Muscle of leg (tissue), 11 donors: ENCODE results near the gene SPRED2. TPM values are rescaled to one million over a fixed set of nuclear protein-coding genes. Genes with fewer than 3 reads are reported as not detected.

Source experiments
- DNase-seq: peaks from one replicate; pipeline ENCODE4 v3.0.0; 2013
- H3K27ac ChIP-seq: one replicate; pipeline ENCODE4 v1.5.1; 2013; ENCODE audit warnings: mild to moderate bottlenecking, low read length, control low read depth
- H3K27me3 ChIP-seq: one replicate; pipeline ENCODE4 v1.6.1; 2013; ENCODE audit warnings: low read length; ENCODE audit not compliant: control insufficient read depth, insufficient read depth
- H3K36me3 ChIP-seq: one replicate; pipeline ENCODE4 v1.6.1; 2013; ENCODE audit warnings: low read length; ENCODE audit not compliant: control insufficient read depth, insufficient read depth
- H3K4me1 ChIP-seq: one replicate; pipeline ENCODE4 v1.6.1; 2013; ENCODE audit warnings: low read length; ENCODE audit not compliant: control insufficient read depth, insufficient read depth
- H3K4me3 ChIP-seq: one replicate; pipeline ENCODE4 v1.5.1; 2013; ENCODE audit warnings: low read length, control low read depth
- H3K9me3 ChIP-seq: replicated peaks from 2 replicates; pipeline ENCODE4 v1.6.1; 2013; ENCODE audit warnings: low read depth, low read length; ENCODE audit not compliant: control insufficient read depth
- WGBS: methylation state at CpG from one replicate; pipeline ENCODE4 v1.1.5; 2013; ENCODE audit warnings: missing lambda C conversion rate; ENCODE audit not compliant: insufficient coverage; 5-methylcytosine and 5-hydroxymethylcytosine counted together
- polyA plus RNA-seq, 8 donors: library from polyadenylated mRNA; unstranded; fragments of 120-200 nt; gene quantifications; one replicate each; pipeline versions ENCODE4 v1.2.1 to v1.2.3, GENCODE V29; 2013; ENCODE audit warnings: inconsistent platforms in 1 of 8, low replicate concordance in 1 of 8; ENCODE audit not compliant: insufficient read length in 8 of 8, insufficient read depth in 1 of 8
- total RNA-seq: library from RNA; stranded (reverse); fragments of 120-200 nt; gene quantifications from one replicate; pipeline ENCODE4 v1.2.4, GENCODE V29; 2013

Gene SPRED2
- total and polyA plus RNA-seq, 9 donors, result 10.7 to 51.3 (median 30.9) TPM

- no peak for DNase-seq
- H3K4me1 ChIP-seq, result peaks cover 38% of the 10 kb centered on the region
- no peak overlapping the region for H3K4me3 ChIP-seq
- H3K27ac ChIP-seq, result no peak overlapping the region
- no peaks in the 10 kb centered on the region for H3K27me3 ChIP-seq
- no peaks in the 10 kb centered on the region for H3K9me3 ChIP-seq
- 80% methylated on average over 3 of the region's 3 CpGs for WGBS
- no peaks in the 10 kb centered on the region for H3K36me3 ChIP-seq
Measured at GRCh38 chr2:65379721-65380171, 52.7 kb downstream of the SPRED2 start.

- no peak for DNase-seq
- H3K9me3 ChIP-seq, result no peaks in the 10 kb centered on the region
- H3K4me3 ChIP-seq, result no peak overlapping the region
- 60% methylated on average over 1 of the region's 2 CpGs for WGBS
- peaks cover 34% of the 10 kb centered on the region for H3K4me1 ChIP-seq
- no peaks in the 10 kb centered on the region for H3K36me3 ChIP-seq
- H3K27ac ChIP-seq, result no peak overlapping the region
- no peaks in the 10 kb centered on the region for H3K27me3 ChIP-seq
Measured at GRCh38 chr2:65379223-65379622, 53.2 kb downstream of the SPRED2 start.

- no peaks in the 10 kb centered on the region for H3K36me3 ChIP-seq
- no peaks in the 10 kb centered on the region for H3K27me3 ChIP-seq
- H3K27ac ChIP-seq, result no peak overlapping the region
- no peak for DNase-seq
- no peaks in the 10 kb centered on the region for H3K9me3 ChIP-seq
- no peak overlapping the region for H3K4me3 ChIP-seq
- WGBS, result no CpG with 5 or more reads among the region's 4 CpGs
- peaks cover 25% of the 10 kb centered on the region for H3K4me1 ChIP-seq
Measured at GRCh38 chr2:65378290-65378689, 54.1 kb downstream of the SPRED2 start.

GRCh38 chr2:65377556-65378192 lies 54.7 kb downstream of the SPRED2 start:
- WGBS, result no CpG with 5 or more reads among the region's 5 CpGs
- no peak for DNase-seq
- H3K4me1 ChIP-seq, result peaks cover 20% of the 10 kb centered on the region
- peaks cover 2% of the 10 kb centered on the region for H3K36me3 ChIP-seq
- no peak overlapping the region for H3K27ac ChIP-seq
- H3K4me3 ChIP-seq, result no peak overlapping the region
- H3K9me3 ChIP-seq, result no peaks in the 10 kb centered on the region
- H3K27me3 ChIP-seq, result no peaks in the 10 kb centered on the region

GRCh38 chr2:65375723-65376122 lies 56.7 kb downstream of the SPRED2 start:
- Histone ChIP-seq H3K4me1 (peaks cover 23% of the 10 kb centered on the region), H3K4me3 (no peak overlapping the region), H3K27ac (no peak overlapping the region), H3K36me3 (peaks cover 2% of the 10 kb centered on the region), H3K27me3 (no peaks in the 10 kb centered on the region), H3K9me3 (no peaks in the 10 kb centered on the region)
- WGBS, result no CpG with 5 or more reads among the region's 4 CpGs
- DNase-seq, result no peak

GRCh38 chr2:65374999-65375398 lies 57.4 kb downstream of the SPRED2 start:
- no peak for DNase-seq
- H3K4me1 ChIP-seq, result peaks cover 28% of the 10 kb centered on the region
- H3K27ac ChIP-seq, result no peak overlapping the region
- 100% methylated on average over 2 of the region's 4 CpGs for WGBS
- H3K9me3 ChIP-seq, result no peaks in the 10 kb centered on the region
- H3K4me3 ChIP-seq, result no peak overlapping the region
- H3K27me3 ChIP-seq, result no peaks in the 10 kb centered on the region
- H3K36me3 ChIP-seq, result peaks cover 2% of the 10 kb centered on the region

- no peaks in the 10 kb centered on the region for H3K9me3 ChIP-seq
- H3K4me1 ChIP-seq, result peaks cover 30% of the 10 kb centered on the region
- WGBS, result no CpG with 5 or more reads among the region's 3 CpGs
- no peak overlapping the region for H3K4me3 ChIP-seq
- H3K27me3 ChIP-seq, result no peaks in the 10 kb centered on the region
- H3K27ac ChIP-seq, result no peak overlapping the region
- H3K36me3 ChIP-seq, result peaks cover 2% of the 10 kb centered on the region
- no peak for DNase-seq
Measured at GRCh38 chr2:65374575-65374974, 57.8 kb downstream of the SPRED2 start.

GRCh38 chr2:65373365-65373918 lies 59.0 kb downstream of the SPRED2 start:
- Histone ChIP-seq H3K9me3 (no peaks in the 10 kb centered on the region), H3K4me3 (no peak overlapping the region), H3K4me1 (peaks cover 32% of the 10 kb centered on the region), H3K36me3 (peaks cover 2% of the 10 kb centered on the region), H3K27ac (no peak overlapping the region), H3K27me3 (no peaks in the 10 kb centered on the region)
- no CpG with 5 or more reads among the region's 1 CpG for WGBS
- DNase-seq, result no peak

GRCh38 chr2:65372619-65373018 lies 59.8 kb downstream of the SPRED2 start:
- WGBS, result 80% methylated on average over 1 of the region's 1 CpG
- no peaks in the 10 kb centered on the region for H3K27me3 ChIP-seq
- no peak overlapping the region for H3K4me3 ChIP-seq
- H3K4me1 ChIP-seq, result peaks cover 33% of the 10 kb centered on the region
- no peaks in the 10 kb centered on the region for H3K9me3 ChIP-seq
- peaks cover 2% of the 10 kb centered on the region for H3K36me3 ChIP-seq
- no peak for DNase-seq
- H3K27ac ChIP-seq, result peak overlapping the region; percentile 82

- no peaks in the 10 kb centered on the region for H3K27me3 ChIP-seq
- no peak overlapping the region for H3K4me3 ChIP-seq
- peak overlapping the region; percentile 82 for H3K27ac ChIP-seq
- H3K4me1 ChIP-seq, result peaks cover 41% of the 10 kb centered on the region
- 0% methylated on average over 1 of the region's 4 CpGs for WGBS
- H3K36me3 ChIP-seq, result peaks cover 2% of the 10 kb centered on the region
- no peaks in the 10 kb centered on the region for H3K9me3 ChIP-seq
- peak; percentile 90 for DNase-seq
Measured at GRCh38 chr2:65371074-65371434, 61.3 kb downstream of the SPRED2 start.
